Lower leg skin (tissue), 4 donors: Measurements from ENCODE around the gene ACTMAP. TPM values are rescaled to one million over a fixed set of nuclear protein-coding genes. Genes with fewer than 3 reads are reported as not detected.

Experiments used
- DNase-seq, 2 donors: peaks; one replicate each; pipeline ENCODE4 v3.0.0-alpha.2; 2019; ENCODE audit warnings: low spot score in 2 of 2
- H3K4me3 ChIP-seq: fragments of 200-600 bp; sonication (generic); 2 replicates; pipeline ENCODE4 v1.5.1; 2017; ENCODE audit warnings: mild to moderate bottlenecking, low read depth; ENCODE audit not compliant: poor library complexity, severe bottlenecking
- POLR2A ChIP-seq, 2 donors: fragments of 450-650 bp; IDR thresholded peaks; one replicate each; pipeline ENCODE4 v1.6.1; 2016 to 2017; ENCODE audit warnings: antibody characterized with exemption in 2 of 2, mild to moderate bottlenecking in 1 of 2, moderate library complexity in 1 of 2
- WGBS, 2 donors: methylation state at CpG; one replicate each; pipeline ENCODE4 v1.1.5; 2018; 5-methylcytosine and 5-hydroxymethylcytosine counted together
- intact Hi-C: fragments of 100-400 bp; cut with DNase I; formaldehyde crosslinking; loops from one replicate; pipeline ENCODE4 v1.15.0; 2023; ENCODE audit warnings: low total_unique reads
- total RNA-seq, 4 donors: library from RNA; depleted of rRNA; stranded (reverse); fragments of >200 nt; gene quantifications; one replicate each; pipeline ENCODE4 v1.1.0, GENCODE V29; 2016
- TF ChIP-seq, protein P1 (sequence below), 3 donors: fragments of 450-650 bp; IDR thresholded peaks; one replicate each; pipeline ENCODE4 v1.5.1; 2016; ENCODE audit warnings: antibody characterized with exemption in 3 of 3, mild to moderate bottlenecking in 3 of 3, moderate library complexity in 2 of 3

The ACTMAP gene
- total RNA-seq, 4 donors from 2014 or later = 4.1 to 8.5 (median 4.6) TPM

DNA sequence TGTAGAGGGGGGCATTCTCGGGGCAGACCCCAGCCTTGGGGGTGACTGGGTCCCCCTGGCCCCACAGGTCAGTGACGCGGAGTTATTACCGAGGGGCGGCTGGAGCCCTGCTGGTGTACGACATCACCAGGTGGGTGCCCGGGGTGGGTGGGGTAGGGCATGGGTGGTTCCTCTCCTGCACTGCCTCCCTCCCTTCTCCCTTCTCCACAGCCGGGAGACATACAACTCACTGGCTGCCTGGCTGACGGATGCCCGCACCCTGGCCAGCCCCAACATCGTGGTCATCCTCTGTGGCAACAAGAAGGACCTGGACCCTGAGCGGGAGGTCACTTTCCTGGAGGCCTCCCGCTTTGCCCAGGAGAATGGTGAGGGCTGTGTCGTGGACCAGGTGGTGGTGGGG is 33.4 kb upstream of the ACTMAP start:
- 93 to 96% methylated on average over 13 to 14 of the region's 14 CpGs for WGBS, 2 donors
- DNase-seq = no peak
- intact Hi-C loops = no loop called here

DNA sequence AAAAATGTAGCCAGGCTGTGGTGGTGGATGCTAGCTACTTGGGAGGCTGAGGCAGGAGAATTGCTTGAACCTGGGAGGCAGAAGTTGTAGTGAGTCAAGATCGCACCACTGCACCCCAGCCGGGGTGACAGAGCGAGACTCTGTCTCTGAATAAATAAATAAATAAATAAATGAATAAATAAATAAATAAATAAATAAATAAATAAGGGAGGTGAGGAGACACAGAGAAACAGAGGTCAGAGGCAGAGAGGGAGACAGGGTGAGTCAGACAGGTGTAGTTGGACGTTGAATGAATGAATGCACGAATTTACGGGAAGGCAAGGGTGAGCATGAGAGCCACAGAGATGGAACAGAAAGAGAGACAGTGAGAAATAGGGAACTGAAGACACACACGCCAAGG is 30.9 kb upstream of the ACTMAP start:
- intact Hi-C loops = no loop called here
- TF ChIP-seq POLR2A (IDR thresholded peaks at IDR 0.05) = no peak
- TF ChIP-seq, protein P1, sequence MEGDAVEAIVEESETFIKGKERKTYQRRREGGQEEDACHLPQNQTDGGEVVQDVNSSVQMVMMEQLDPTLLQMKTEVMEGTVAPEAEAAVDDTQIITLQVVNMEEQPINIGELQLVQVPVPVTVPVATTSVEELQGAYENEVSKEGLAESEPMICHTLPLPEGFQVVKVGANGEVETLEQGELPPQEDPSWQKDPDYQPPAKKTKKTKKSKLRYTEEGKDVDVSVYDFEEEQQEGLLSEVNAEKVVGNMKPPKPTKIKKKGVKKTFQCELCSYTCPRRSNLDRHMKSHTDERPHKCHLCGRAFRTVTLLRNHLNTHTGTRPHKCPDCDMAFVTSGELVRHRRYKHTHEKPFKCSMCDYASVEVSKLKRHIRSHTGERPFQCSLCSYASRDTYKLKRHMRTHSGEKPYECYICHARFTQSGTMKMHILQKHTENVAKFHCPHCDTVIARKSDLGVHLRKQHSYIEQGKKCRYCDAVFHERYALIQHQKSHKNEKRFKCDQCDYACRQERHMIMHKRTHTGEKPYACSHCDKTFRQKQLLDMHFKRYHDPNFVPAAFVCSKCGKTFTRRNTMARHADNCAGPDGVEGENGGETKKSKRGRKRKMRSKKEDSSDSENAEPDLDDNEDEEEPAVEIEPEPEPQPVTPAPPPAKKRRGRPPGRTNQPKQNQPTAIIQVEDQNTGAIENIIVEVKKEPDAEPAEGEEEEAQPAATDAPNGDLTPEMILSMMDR (IDR thresholded peaks at IDR 0.05) = no peak
- no peak for DNase-seq
- WGBS, 2 donors = 95 to 98% methylated on average over 7 of the region's 7 CpGs
- H3K4me3 ChIP-seq = no peak overlapping the region

More for the DNA sequence above, 33.4 kb upstream of the ACTMAP start:
- no peak overlapping the region for H3K4me3 ChIP-seq
- no peak for TF ChIP-seq POLR2A (IDR thresholded peaks at IDR 0.05)
- TF ChIP-seq, protein P1 (IDR thresholded peaks at IDR 0.05) = no peak

DNA sequence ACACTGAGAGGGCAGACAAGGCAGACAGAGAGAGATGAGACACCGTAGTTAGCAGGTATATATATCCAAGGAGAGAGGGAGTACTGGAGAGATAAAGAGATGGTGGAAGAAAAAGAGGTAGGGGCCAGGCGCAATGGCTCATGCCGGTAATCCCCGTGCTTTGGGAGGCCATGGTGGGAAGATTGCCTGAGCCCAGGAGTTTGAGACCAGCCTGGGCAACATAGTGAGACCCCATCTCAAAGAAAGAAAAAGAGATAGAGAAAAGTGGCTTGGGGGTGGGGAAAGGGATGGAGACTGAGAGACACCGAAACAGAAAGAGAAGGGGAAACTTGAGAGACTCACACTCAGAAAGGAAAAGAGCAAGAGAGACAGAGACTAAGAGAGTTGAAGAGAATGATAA is 30.3 kb upstream of the ACTMAP start:
- no peak for DNase-seq
- intact Hi-C loops = no loop called here
- TF ChIP-seq, protein P1 (IDR thresholded peaks at IDR 0.05) = no peak
- no peak for TF ChIP-seq POLR2A (IDR thresholded peaks at IDR 0.05)
- 96 to 97% methylated on average over 5 of the region's 5 CpGs for WGBS, 2 donors
- no peak overlapping the region for H3K4me3 ChIP-seq

DNA sequence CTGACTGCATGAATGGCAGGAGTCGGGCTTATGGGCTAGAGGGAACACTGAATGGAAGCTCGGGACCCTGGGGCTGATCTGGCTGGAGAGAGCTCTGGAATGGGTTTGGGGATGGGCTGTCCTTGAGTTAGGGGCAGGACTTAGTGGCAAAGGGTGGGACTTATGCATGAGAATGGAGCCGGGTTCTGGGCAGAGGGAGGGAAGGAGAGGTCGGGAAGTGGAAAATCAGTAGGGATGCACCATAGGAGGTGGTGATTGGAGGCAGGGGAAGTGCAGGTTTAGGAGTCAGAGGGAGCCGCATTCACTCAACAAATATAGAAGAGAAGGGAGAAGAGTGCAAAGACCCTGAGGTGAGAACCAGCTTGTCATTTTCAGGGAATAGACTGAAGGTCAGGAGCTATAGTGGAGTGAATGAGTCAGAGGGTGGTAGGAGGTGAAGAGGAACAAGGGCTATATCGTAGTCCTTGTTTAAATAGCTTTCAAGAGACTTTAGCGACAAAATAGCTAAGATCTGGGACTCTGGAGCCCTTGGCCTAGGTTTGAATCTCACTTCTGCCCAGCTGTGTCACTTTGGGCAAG is 28.5 kb upstream of the ACTMAP start:
- TF ChIP-seq, protein P1 (IDR thresholded peaks at IDR 0.05) = no peak
- no peak for TF ChIP-seq POLR2A (IDR thresholded peaks at IDR 0.05)
- H3K4me3 ChIP-seq = peak overlapping the region; percentile 54
- intact Hi-C loops = no loop called here
- WGBS, 2 donors = 14 to 19% methylated on average over 7 of the region's 7 CpGs
- DNase-seq = no peak

DNA sequence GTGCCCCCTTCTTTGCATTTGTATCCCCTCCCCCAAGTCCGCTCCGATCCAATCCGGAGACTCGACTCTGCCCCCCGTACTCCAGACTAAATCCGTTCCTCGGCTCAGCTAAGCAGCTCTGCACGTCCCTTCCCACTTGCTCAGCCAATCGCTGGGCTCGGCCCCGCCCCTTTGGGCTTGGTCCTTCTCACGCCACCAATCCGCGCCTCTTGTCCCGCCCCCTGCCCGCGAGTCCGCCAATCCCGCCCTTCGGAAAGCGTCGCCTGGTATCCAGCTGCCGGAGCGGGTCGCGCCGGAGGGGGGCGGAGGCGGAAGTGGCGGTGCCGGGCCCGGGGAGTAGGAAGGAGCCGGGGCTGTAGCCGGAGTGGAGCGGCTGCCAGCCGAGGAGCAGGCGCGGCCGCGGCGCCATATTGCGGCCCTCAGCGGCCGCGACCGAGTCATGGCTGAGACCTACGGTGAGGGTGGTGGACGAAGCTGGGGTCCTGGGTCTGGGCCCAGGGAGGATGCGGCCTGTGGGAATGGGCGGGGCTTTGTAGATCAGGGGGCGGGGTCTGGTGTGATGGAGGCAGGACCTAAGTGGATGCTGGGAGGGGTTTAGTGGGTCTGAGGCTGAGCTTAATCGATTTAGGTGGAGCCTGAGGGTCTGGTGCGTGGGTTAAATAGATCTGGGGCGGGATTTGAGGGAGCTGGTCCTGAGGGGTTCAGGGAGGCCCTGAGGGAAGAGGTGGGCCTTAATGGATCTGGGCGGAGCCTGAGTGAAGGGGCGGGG is 27.8 kb upstream of the ACTMAP start, which contains the start of gene RAB4B:
Gene RAB4B, plus strand, starts transcription at position 311 of the 769 bp plus-strand sequence. Its CDS starts 129 bp downstream, at position 440.
- peak within 1 kb of the TSS; percentile 54 for H3K4me3 ChIP-seq
- peak; percentile 100 for DNase-seq
- intact Hi-C loops = no loop called here
- TF ChIP-seq, protein P1 (IDR thresholded peaks at IDR 0.05) = no peak
- TF ChIP-seq POLR2A (IDR thresholded peaks at IDR 0.05) = no peak
- 1% methylated on average over 54 to 56 of the region's 56 CpGs for WGBS, 2 donors
